RWPE1 (cell line): Measurements from ENCODE around the gene PDE3A.

Source experiments
- CTCF ChIA-PET: fragments of 350-600 bp; sonication (Branson Sonifier 250); formaldehyde crosslinking; extraction: SDS; loops from one replicate; lab custom pipeline; 2021; lab: Yijun Ruan, JAX
- POLR2A ChIA-PET: fragments of 400-600 bp; formaldehyde crosslinking; extraction: SDS; loops from one replicate; lab custom pipeline; 2020; ENCODE audit warnings: antibody characterized with exemption; ENCODE audit not compliant: low non-redundant PET; lab: Yijun Ruan, JAX
- DNase-seq: peaks from one replicate; pipeline ENCODE4 v3.0.0; 2012; ENCODE audit warnings: low spot score
- H3K27ac ChIP-seq: fragments of 450-650 bp; 2 replicates; pipeline ENCODE4 v1.5.1; 2017
- TF ChIP-seq, protein P1 (sequence below): fragments of 450-650 bp; conservative IDR thresholded peaks from 2 replicates; pipeline ENCODE4 v1.5.1; 2017; ENCODE audit warnings: low read depth, mild to moderate bottlenecking

Gene PDE3A

DNA sequence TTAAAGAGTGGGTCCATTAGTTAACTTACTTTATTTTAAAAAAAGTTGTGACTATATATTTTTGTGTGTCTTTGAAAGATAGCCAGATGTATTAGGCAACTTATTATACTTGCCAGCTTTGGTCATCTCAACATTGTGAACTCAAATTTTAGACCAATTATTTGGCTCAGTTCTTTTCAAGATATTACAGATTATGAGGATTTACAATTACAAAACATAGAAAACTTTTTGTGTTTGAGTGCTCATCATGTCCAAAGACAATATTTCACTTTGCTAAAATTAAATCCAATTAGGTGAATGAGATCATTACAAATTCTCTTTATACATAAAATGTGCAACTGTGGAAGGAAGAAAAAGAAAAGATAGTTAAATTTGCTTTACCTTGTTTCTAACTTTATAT is 18.3 kb upstream of the PDE3A start:
- ChIA-PET POLR2A (no interaction called here), CTCF (no interaction called here)
- TF ChIP-seq, protein P1, sequence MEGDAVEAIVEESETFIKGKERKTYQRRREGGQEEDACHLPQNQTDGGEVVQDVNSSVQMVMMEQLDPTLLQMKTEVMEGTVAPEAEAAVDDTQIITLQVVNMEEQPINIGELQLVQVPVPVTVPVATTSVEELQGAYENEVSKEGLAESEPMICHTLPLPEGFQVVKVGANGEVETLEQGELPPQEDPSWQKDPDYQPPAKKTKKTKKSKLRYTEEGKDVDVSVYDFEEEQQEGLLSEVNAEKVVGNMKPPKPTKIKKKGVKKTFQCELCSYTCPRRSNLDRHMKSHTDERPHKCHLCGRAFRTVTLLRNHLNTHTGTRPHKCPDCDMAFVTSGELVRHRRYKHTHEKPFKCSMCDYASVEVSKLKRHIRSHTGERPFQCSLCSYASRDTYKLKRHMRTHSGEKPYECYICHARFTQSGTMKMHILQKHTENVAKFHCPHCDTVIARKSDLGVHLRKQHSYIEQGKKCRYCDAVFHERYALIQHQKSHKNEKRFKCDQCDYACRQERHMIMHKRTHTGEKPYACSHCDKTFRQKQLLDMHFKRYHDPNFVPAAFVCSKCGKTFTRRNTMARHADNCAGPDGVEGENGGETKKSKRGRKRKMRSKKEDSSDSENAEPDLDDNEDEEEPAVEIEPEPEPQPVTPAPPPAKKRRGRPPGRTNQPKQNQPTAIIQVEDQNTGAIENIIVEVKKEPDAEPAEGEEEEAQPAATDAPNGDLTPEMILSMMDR: no peak
- no peak for DNase-seq
- no peak overlapping the region for H3K27ac ChIP-seq

DNA sequence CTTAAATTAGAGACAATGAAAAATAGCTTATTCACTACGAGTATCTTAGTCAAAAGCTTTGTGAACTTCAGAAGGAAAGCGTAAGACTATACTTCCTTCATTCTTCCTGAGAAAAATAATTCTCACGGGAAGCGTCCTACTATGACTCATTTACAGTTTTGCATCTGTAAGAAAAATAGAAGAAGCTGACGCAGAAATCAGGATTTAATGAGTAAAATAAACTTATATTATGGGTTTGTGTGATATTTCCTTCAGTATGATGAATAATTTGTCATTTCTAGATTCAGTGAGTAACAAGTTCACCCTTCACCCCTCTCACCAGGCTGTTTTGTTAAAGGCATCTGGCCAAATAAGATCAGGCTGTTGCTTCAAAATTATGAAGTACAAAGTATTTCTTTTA is 17.8 kb upstream of the PDE3A start:
- ChIA-PET CTCF (no interaction called here), POLR2A (no interaction called here)
- no peak for DNase-seq

DNA sequence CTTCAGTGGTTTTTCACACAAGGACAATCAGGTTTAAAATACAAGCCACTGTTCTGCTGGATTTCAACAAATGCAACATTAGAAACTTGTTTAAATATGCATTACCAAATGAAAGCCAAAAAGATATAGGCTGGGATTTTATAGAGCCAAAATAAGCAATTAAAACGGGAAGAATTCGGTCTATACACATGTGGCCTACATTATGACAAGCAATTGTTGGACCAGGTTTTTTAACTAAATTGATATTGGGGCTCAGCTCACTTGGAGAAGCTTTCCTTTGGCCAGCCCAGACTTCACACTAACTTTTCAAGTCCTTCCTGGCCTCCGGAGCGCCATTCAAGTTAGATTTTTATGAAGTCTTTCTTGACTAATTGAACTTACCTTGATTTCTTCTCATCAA is 16.9 kb upstream of the PDE3A start:
- no peak overlapping the region for H3K27ac ChIP-seq
- ChIA-PET POLR2A (no interaction called here), CTCF (no interaction called here)
- no peak for DNase-seq
- TF ChIP-seq, protein P1: no peak

More for the DNA sequence above, 17.8 kb upstream of the PDE3A start:
- H3K27ac ChIP-seq: no peak overlapping the region
- TF ChIP-seq, protein P1: no peak

DNA sequence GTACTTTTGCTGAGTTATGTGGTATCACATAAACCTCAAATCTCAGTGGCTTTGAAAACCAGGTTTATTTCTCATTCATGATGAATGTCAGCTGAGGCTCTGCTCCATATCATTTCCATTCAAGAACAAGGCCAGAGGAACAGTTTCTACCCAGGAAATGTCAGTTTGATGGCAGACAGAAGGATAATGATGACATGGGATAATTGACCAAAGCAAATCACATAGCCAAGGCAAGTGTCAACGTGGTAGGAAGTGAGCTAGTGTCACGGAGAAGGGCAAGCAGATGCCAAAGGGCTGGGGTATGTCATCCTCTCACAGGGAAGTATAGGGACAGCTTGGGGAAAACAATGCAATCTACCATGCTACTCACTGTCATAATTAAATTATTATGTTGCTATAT is 12.3 kb upstream of the PDE3A start:
- DNase-seq: no peak
- no peak overlapping the region for H3K27ac ChIP-seq
- ChIA-PET POLR2A (no interaction called here), CTCF (no interaction called here)
- TF ChIP-seq, protein P1: no peak

DNA sequence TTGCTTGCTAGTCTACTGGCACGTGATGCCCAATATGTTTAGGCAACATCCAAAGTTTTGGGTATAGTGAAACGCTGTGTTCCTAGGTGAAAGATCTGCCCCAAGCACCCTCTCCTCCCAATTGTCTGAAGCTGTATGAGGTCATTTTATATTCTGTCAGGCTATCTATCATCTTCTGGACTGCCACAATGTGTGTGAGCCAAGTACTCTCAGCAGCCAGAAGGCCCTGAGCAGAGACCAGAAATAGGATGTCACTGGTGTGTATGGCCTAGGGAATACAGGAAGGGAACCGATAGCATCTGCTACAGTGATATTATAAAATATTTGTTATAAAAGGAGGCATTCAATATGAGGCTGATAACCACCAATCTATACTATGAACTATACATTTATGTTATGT is 7.9 kb upstream of the PDE3A start:
- DNase-seq: no peak
- no peak overlapping the region for H3K27ac ChIP-seq
- ChIA-PET CTCF (no interaction called here), POLR2A (no interaction called here)
- TF ChIP-seq, protein P1: no peak

DNA sequence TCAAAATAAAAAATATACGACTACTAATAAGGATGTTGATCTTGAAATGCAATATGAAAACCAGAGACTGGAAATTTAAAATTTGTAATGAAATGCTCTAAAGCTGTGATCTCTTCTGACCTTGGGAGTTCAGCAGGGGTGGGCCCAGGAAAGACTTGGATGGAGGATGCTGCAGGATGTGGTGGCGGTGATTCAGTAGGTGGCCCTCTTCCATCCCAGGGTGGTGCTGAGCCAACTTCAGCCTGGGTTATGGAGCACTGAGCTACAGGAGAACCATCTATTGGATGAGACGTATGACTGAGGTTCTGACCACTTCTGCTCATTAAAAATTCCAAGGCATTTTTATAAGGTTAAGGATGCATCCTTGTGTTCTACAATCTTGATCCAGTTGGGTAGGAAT is 6.9 kb upstream of the PDE3A start:
- POLR2A ChIA-PET: no interaction called here
- CTCF ChIA-PET: no interaction called here

More for the DNA sequence above, 6.9 kb upstream of the PDE3A start:
- DNase-seq: no peak
- H3K27ac ChIP-seq: no peak overlapping the region
- TF ChIP-seq, protein P1: no peak
